Myocyte (in vitro differentiated cells): ENCODE measurements around the gene CLCNKA. TPM values are rescaled to one million over a fixed set of nuclear protein-coding genes. Genes with fewer than 3 reads are reported as not detected.
"Not testable (repeated sequence)": the region's sequence is repeated elsewhere in the genome, so short reads cannot be mapped to it uniquely, and the experiment has no call there.

Experiments
- DNase-seq: peaks from one replicate; pipeline ENCODE4 v3.0.0-alpha.2; 2012; ENCODE audit warnings: low read depth
- polyA plus RNA-seq: library from polyadenylated mRNA; unstranded; fragments of >200 nt; gene quantifications from one replicate; pipeline ENCODE4 v1.2.1, GENCODE V29; 2012; ENCODE audit warnings: missing spikeins
- total RNA-seq: library from RNA; depleted of rRNA; stranded (reverse); fragments of >200 nt; gene quantifications from 2 replicates; pipeline ENCODE4 v1.2.3, GENCODE V29; 2014

The CLCNKA gene
- 0.05 TPM in 1 of 2 replicates, not detected in the other for total RNA-seq
- 0.06 TPM for polyA plus RNA-seq

DNA sequence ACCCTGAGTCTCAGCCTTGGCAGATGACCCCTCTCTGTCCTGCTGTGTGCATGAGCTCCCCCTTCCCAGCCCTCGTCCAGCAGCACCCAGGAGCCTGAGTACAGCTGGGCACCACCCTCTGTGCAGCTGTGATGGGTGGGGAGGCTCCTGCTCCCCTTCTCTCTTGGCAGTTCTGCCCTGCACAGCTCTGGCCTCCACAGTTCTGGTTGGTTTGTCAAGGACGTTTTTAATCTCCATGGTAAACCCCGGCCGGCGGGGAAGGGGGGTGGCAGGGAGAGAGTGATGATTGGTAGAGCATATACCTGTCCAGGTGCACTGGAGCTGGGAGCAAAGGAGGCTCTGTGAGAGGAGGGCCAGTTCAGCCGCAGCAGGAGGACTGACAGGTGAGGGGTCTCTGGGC lies at the start of gene CLCNKA:
Gene CLCNKA (plus strand): TSS at position 356 of the 400 bp plus-strand sequence. CDS start 584 bp downstream, outside the sequence.
- no peak for DNase-seq

DNA sequence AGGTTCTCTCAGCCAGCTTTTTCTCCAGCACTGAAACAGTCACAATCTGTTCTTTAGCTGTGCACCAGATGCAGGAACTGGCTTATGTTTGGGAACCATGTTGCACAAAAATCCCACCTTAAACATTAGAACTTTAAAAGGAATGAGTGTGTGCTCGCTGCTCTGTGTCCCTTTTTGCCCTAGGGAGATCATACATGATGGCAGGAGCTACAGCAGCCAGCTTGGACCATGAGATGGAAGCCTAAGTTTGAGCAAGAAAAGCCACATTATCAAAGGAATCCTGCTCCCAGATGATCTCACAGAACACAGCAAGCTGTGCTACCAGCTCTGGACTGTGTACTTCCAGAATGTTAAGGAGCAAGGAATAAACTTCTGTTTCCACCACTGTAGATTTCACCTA lies 49.4 kb upstream of the CLCNKA start:
- DNase-seq: no peak

DNA sequence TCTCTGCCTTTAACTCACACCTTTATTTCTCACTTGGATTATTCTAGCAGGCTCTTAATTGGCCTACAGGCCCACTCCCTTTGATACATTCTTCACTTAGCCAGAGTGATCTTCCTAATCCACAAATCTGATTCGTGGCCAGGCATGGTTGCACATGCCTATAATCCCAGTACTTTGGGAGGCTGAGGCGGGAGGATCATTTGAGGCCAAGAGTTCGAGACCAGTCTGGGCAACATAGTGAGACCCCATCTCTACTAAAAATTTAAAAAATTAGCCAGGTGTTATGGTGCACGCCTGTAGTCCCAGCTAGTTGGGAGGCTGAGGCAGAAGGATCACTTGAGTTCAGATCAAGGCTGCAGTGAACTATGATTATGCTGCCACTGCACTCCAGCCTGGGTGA lies 48.1 kb upstream of the CLCNKA start:
- no peak for DNase-seq

DNA sequence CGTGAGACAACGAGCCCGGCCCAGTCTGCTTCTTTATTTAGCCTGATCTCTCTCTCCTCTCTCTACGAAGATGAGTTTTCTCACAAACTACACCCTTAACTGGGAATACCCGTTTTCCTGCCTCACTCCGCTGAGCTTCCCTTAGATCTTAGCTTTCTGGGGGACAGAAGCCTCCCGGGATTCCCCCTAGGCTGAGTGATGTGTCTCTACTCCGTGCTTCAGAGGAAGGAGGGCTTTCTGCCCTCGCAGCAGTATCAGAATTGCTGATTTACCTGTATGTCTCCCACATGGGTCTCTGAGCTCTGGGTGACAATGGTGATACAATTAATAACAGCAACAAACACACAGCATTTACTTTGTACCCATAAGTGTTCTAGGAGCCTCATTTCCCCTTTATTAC lies 47.0 kb upstream of the CLCNKA start:
- DNase-seq: no peak

DNA sequence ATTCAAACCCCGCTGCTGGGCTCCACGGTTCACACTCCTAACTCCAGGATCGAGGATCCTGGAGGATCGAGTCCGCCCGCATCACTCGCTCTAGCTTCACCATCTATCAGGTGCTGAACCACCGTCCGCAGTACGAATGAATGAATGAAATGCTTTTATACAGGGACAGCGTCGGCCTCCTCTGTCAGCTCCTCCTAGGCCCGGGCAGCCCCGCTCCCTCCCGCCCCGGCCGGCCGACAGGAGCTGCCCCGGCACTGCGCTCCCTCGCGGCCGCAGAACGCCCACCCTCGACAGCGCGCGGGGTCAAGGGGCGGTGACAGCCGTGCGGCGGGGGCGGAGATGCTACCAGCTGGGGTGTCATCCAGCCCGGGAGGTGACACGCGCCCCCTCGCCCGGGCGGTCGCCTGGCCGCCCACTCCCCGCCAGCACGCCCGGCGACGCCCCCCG lies 46.5 kb upstream of the CLCNKA start:
- DNase-seq: peak; percentile 73

DNA sequence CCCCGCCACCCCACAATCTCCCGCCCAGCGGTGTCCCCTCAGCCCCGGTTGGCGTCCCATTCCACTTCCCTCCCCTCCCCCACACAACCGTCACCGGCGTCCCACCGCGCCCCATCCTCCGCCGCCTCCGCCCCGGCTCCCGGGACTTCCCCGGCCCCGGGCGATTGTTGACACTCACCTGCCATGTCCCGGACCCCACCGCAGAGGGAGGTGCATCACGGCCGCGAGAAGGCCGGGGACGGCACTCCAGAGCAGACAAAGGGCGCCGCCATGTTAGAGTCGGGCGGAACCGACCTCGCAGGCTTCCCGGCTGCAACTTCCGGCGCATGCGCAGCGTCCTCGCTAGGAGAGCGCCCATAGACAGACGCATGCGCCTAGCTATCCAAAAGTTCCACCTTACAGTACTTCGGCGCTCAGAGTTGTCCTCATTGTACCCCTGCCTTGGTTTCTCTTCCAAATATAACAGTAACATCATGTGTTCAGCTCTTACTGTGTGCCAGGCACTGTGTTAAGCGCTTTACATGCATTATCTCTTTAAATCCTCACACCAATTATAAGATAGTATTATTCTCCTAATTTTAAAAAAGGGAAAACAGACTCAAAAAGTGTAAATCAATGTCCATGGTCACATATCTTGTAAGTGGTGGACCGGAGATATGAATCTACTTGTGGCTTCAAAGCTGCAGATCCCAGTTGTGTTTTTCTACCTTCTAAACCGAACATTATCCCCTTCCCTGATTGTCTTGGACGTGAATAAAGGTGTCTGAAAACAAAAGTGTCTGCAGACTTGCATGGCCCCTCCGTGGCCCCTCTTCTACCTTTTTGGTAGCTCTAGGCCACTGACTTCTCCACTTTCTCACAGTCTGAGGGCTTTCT lies 45.8 kb upstream of the CLCNKA start, which contains the start of gene ZBTB17:
Gene ZBTB17 (minus strand): TSS at position 297 of the 876 bp plus-strand sequence. CDS start 27,606 bp downstream, outside the sequence.
- peak; percentile 94 for DNase-seq

DNA sequence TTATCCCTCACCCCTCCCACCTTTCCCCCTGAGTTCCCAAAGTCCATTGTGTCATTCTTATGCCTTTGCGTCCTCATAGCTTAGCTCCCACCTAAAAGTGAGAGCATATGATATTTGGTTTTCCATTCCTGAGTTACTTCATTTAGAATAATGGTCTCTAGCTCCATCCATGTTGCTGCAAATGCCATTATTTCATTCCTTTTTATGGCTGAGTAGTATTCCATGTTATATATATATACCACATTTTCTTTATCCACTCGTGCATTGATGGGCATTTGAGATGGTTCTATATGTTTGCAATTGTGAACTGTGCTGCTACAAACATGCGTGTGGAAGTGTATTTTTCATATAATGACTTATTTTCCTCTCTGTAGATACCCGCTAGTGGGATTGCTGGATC lies 43.9 kb upstream of the CLCNKA start:
- not testable (repeated sequence) for DNase-seq

DNA sequence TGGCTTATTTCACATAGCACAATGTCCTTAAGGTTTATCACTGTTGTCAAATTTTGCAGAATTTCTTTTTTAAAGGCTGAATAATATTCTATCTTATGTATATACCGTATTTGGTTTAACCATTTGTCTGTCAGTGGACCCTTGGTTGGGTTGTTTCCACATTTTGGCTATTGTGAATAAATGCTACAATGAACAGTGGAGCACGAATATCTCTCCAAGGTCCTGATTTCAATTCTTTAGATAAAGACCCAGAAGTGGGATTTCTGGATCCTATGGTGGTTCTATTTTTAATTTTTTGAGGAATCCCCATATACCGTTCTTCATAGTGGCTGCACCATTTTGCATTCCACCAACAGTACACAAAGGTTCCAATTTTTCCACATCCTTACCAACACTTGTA lies 40.2 kb upstream of the CLCNKA start:
- DNase-seq: no peak

DNA sequence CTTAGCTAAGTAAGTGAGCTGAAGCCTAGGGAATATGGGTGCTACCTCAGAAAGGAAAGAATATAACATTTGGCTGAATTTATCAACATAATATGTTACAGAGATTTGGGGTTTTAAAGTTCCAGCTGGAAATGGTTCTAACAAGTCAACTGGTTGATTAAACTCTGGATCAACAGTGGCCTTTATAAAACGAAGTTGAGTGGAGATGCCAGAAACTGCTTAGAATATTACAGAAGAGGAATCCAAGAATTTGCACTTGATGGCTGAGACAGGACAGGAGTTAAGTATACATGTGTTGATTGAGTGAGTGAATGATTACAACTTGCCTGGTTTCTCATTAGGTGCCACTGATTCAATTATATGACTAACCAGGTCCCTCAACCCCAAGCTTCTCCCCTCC lies 38.6 kb upstream of the CLCNKA start:
- DNase-seq: no peak

DNA sequence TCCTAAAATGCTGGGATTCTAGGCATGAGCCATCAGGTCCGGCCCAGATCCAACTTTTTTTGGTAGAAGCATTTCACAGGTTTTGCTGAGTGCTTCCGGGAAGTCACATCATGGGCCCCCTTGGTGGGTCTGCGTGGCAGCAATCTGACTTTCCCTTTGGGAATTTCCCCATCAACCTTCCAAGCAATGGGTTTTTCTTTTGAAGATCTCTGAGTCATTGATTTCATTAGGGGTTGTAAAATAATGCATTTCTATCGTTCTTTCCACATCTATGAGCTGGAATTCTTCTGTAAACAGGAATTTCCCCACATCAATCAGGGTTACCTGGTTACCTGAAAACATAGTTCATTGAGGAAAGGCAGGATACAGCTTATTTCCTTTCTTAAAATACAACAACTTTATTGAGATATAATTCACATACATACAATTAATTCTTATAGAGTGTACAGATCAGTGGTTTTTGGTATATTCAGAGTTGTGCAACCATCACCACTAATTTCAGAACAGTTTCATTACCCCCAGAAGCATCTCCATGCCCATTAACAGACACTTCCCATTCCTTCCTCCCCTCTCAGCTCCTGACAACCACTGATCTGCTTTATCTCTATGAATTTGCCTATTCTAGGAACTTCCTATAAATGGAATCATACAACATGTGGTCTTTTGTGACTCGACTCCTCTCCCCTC lies 36.1 kb upstream of the CLCNKA start:
- DNase-seq: no peak

DNA sequence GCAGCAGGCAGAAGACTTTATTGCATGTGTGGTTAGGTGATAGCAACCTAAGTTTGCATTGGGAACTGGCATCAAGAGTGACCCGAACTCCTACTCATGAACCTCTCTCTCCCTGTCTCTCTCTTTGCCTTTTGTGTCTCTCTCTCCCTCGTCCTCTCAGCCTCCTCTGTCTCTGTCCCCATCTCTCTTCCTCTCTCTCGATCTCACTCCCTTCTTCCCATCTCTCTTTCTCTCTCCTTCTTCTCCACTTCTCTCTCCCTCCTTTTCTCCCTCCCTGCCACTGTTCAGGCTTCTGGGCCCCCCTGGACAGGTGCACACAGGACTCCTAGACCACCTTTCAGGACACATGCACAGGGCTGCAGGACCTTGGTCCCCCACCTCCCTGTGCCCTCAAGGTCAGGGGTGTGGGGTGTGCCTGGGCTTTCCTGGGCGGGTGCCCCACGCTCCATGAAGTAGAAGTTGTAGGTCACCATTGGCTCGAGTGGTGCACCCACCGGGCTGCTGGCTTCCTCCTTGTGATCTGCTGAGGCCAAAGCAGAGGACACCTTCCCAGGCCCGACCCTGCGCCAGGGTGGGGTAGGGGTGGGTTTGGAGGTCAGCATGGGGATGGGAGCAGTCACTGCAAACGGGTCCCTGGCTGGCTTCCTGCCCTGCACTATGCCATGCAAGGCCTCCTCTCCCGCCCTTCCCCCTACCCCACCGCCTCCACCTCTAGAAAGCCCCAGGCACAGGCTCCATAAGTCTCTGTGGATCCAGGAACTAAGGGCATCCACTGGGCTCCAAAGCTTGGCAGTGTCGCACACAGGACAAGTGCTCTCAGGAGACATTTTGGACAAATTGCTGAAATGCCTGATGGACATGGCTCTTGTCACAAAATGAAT lies 32.7 kb upstream of the CLCNKA start:
- no peak for DNase-seq

DNA sequence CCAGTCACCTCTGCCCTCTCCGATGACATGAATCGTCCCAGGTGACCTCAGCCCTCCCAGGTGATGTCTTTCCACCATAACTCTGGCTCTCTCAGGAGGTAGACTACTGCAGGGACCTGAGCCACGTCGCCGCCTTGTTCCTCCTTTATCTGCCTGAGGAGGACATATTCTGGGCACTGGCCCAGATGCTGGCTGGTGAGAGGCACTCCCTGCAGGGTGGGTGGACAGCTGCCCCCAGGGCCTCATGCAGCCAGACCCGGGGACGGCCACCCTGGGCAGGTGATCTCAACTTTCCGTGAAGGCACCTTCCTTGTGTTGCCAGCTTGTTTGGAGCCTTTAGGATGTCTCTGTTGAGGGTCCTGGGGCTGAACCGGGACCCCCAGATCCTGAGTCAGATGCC lies 32.1 kb upstream of the CLCNKA start:
- DNase-seq: no peak

DNA sequence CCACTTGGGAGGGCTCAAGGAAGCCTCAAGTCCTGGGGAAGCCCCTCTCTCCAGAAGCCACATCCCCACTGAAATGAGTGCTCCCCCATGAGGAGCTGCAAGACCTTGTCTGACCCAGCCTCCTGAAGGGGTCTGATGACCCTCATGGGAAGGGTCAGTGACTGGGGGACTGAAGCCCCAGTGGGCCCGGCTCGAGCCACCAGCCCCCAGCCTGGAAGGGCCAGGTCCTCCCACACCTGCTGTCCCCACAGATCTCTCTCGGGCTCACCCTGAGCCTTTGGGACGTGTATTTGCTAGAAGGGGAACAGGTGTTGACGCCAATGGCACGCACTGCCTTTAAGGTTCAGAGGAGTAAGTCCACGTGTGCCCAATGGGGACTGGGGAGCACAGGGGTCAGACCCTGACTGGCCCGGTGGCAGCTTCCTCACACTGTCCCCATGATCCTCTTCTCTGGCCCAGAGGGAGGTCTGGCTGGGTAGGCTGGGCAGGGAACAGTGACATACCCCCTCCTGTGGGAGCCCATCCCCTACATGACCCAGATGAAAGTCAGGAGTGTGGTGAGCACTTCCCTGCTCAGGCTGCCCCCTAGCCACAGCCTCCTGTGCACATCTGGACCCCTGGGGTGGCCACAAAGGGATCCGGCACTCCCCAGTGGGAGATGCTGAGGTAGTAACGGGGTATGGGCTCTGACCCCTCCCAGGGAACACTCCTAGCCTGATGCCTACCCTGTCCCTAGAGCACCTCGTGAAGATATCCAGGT lies 30.2 kb upstream of the CLCNKA start:
- no peak for DNase-seq

DNA sequence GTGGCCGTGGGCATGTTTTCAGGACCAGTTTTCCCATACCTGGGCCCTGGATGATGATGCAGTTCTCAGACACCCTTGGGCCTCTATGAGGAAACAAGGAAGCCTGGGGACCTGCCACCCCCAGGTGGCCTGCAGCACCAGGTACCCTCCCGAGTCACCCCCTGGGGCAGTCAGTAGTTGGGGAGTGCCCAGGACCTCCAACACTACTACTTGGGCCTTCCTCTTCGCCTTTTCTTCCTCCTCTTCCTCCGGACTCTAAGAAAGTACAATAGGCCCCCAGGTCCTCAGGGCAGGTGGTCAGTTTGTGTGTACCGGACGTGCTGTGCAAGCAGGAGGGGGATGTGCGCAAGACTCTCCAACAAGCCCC lies 29.7 kb upstream of the CLCNKA start:
- no peak for DNase-seq

DNA sequence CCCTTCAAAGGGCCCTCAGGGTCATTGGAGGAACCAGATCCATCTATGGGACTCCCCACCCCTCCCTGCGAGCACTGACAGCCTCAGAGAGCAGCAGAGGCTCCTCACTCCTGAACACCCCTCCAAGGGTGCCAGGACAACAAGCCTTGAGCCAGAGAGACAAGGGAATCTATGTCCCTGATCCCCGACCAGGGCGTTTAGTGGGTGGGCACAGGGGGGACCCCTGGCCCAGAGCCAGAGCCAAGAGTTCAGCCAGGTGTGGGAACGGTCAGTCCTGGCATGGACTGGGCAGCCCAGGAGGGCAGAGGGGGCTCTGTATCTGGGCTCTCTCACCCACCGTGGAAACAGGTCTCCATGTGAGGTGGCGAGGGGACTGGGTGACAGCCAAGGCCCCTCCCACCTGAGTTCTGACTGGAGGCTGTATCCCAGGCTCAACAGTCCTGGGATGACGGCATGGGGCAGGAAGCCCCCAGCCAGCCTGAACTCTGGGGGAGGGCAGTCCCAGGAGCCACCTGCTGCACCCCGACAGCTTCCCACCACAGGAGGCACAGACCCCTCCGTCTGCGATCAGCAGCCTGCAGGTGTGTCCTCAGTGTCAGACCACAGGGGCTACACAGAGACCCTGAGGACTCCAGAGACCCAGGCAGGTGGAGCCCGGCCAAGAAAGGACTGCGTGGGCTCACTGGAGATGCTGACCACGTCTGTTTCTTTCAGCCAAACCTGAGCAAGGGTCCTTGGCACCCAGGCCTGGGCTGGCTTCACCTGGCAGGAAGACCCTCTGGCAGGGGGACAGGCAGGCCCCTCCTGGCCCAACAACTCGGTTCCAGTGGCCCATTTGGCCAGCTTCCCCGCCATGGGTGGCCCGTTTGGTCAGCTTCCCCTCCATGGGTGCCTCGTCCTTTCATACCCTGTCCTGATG lies 29.0 kb upstream of the CLCNKA start:
- no peak for DNase-seq

DNA sequence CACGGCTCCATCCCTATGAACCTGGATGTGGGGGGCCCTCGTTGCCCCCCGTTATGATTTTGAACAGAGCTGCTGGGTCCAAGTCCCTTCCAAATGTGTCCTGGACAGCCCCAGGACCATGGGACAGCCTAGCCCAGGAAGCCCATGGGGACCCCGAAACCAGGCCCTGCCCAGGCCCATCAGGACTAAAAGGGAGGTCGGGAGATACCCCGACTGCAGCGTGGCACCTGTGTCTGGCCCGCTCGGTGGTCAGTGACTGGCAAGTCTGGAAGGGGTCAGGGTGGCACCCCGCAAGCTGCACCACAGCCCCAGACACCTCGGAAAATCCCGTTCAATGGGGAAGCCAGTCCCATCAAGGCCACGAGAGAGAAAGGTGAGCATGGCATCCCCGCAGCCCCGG lies 28.2 kb upstream of the CLCNKA start:
- no peak for DNase-seq

DNA sequence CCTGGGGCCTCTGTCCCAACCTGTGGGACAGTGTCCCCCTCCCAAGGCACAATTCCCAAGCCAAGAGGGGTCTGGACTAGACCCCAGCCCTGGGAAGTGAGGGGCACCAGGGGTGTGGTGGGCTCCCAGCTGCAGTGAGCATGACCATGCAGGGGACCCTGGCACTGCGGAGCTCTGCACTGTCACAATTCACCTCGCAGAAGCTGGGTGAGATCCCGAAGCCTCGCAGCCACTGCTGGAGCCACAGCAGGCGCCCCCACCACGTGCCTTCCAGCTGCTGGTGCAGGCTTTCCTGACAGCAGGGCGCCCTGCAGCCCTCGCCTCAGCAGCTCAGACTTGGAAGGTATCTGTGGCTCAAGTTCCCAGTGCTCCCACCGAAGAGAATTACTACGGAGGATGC lies 27.8 kb upstream of the CLCNKA start:
- DNase-seq: no peak

DNA sequence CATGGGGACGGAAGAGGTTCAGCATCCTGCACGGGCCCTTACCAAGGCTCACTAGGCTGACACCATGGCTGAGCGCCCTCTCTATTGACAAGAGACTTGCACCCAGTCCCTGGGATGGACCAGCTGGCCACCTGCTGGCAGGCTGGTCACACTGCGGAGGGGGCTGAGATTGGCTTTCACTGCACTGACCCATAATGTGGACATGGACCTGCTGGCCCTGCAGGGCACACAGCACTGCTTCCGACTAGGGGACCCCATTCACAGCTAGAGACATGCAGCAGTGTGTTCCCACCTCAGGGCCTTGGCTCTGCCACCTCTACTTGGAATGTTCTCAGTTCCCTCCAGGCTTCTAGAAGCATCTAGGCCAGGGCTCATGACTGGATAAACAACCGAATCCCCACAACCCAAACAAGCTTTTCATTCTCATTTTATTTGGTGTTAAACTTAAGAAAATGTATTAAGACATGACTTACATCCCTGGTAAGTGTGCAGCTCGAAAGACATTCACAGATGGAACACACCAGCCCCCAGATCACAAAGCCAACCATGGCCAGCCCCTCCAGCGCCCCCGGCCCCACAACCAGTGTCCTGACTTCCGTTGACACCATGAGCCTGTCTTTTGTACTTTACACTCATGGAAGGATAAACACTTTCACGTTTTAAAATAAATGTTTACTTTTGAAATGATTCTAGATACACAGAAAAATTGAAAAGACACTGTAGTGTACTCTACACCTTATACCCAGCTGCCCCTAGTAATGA lies 27.1 kb upstream of the CLCNKA start:
- peak; percentile 60 for DNase-seq

DNA sequence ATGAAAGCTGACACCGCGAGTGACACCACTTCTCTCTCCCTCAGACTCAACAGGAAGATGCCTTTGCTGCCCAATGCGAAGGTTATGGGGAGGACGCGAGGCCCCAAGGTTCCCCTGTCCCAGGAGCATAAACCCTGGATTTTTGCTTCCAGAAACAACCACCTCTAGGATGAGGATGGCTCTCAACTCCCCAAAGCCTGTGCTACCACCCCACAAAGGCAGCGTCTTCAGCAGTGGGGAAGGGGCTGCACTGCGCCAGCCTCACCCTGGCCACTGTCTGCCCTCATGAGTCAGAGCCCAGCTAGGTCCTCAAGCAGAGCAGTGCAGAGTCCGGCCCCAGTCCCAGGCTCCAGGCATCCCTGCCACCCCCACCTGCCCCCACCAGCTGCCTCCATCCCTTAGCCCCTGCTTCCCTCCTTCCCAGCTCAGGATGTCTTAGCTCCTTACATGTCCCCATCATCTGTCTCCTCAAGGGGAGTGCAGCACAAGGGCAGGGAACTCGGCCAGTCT lies 24.7 kb upstream of the CLCNKA start:
- DNase-seq: no peak
